Right lobe of liver (tissue), 4 donors: Measurements from ENCODE around the gene FBLN1.

Experiments
- CTCF ChIP-seq, 4 donors: fragments of 200-600 bp in 3 of 4; fragments of 450-650 bp in 1 of 4; IDR thresholded peaks; one replicate each; pipeline versions ENCODE4 v1.5.1 to v1.8.0; 2016 to 2022; ENCODE audit warnings: antibody characterized with exemption in 4 of 4, mild to moderate bottlenecking in 2 of 4
- POLR2A ChIP-seq: fragments of 450-650 bp; IDR thresholded peaks from one replicate; pipeline ENCODE4 v1.6.1; 2017; ENCODE audit warnings: antibody characterized with exemption, mild to moderate bottlenecking
- donor health status: DM: no; HTN: no; CAD: no.
- donor health status: DM: no; HTN: no; CAD: no.
- donor health status: DM: no; HTN: yes; CAD: no.

- TF ChIP-seq CTCF (IDR thresholded peaks at IDR 0.05) (no peak), POLR2A (no peak)
Observed at GRCh38 chr22:45542001-45542520, 39.4 kb downstream of the FBLN1 start.
